HG02588 (cell line): ENCODE measurements around the gene ABAT.
"Not testable (repeated sequence)": the region's sequence is repeated elsewhere in the genome, so short reads cannot be mapped to it uniquely, and the experiment has no call there.

Experiments
- ATAC-seq: cut with Tn5 transposase; IDR thresholded peaks from one replicate; pipeline ENCODE4 v1.9.1; 2021; ENCODE audit warnings: mild to moderate bottlenecking, moderate library complexity; ENCODE audit not compliant: unreplicated experiment

The ABAT gene

DNA sequence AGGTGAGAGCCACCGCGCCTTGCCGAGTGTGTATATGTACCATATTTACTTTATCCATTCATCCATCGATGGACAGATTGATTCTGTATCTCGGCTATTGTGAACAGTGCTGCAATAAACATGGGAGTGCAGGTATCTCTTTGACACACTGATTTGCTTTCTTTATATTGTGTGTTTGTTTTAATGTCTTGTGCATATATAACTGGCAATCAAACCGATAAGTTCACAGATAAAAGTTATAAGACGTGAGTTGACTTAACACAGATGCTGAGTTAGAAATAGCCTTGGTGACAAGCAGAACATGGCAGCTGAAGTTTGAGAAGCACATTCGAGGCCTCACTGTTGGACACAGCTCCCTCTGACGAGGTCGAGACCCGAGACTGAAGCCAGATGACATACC lies 99.8 kb downstream of the ABAT start:
- no peak for ATAC-seq

- no peak for ATAC-seq
These were observed 100.9 kb downstream of the ABAT start for GRCh38 chr16:8775359-8775758.

- ATAC-seq: no peak
These were observed 101.7 kb downstream of the ABAT start for GRCh38 chr16:8776129-8776584.

GRCh38 chr16:8777217-8777616 lies 102.8 kb downstream of the ABAT start:
- no peak for ATAC-seq

DNA sequence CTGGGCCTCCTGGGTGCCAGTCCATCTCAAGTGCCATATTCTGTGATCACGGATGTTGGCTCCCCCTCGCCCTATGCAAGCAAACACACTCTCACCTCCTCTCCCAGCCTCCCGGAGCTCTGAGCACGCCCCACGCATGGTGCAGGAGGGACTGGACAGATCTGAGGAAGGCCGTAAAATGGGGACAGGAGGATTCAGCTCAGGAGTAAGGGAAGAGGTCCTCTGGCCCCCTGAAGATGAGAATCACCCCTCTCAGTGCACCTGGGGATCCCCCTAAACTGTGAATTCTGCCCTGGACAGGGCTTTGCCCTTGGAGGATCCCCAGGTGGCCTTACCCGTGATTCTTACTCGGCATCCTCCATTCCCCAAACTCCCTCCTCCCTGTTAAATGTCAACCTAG lies 107.4 kb downstream of the ABAT start:
- no peak for ATAC-seq

GRCh38 chr16:8782673-8783072 lies 108.3 kb downstream of the ABAT start:
- ATAC-seq: no peak

GRCh38 chr16:8785408-8785807 lies 111.0 kb downstream of the ABAT start:
- ATAC-seq: no peak

GRCh38 chr16:8786316-8786715 lies 111.9 kb downstream of the ABAT start:
- not testable (repeated sequence) for ATAC-seq

- ATAC-seq: no peak
These were observed 114.3 kb downstream of the ABAT start for GRCh38 chr16:8788578-8789172.

DNA sequence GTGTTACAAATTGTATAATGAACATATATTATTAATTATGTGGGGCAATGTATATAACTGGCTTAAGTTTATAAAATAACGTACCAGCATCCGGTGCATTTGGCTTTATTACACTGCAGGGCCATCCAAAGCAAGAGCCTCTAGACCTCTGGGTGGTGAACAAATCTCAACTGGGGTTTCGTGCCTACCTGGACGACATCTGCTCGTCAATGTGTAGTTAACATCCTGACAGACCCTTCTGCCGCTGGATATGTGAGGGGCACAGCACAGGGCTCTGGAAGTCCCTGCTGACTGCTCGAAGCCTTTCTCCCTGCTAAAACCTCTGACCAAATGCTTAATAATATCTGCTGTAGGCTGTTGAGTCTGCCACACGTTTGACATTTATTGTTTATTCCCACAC lies 120.7 kb downstream of the ABAT start:
- ATAC-seq: no peak

GRCh38 chr16:8795818-8796217 lies 121.4 kb downstream of the ABAT start:
- ATAC-seq: no peak

GRCh38 chr16:8796469-8797363 lies 122.3 kb downstream of the ABAT start:
- ATAC-seq: no peak

GRCh38 chr16:8797364-8798173 lies 123.2 kb downstream of the ABAT start, which contains the start of the genes PMM2 and TMEM186:
Gene PMM2 (plus strand): TSS chr16:8797839. CDS start chr16:8797883, 44 bp downstream.
Gene TMEM186 (minus strand): TSS chr16:8797639. CDS start chr16:8797614, 25 bp downstream.
- peak; percentile 93 for ATAC-seq

GRCh38 chr16:8798174-8798527 lies 123.7 kb downstream of the ABAT start:
- ATAC-seq: peak; percentile 1

GRCh38 chr16:8798535-8799157 lies 124.2 kb downstream of the ABAT start:
- no peak for ATAC-seq

DNA sequence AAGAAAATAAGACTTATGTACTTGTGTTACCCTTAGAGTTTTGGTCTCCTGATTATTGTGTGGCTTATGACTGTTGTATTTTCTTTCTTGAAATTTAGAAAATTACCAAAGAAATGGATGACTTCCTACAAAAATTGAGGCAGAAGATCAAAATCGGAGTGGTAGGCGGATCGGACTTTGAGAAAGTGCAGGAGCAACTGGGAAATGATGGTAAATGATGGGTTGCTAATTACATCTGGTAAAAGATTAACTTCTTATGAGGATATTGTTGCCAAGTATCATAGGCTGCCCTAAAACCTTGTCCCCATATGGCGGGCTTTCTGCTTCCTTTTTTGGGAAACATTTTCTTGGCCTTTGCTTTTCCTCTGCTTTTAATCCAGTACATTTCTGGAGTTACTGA lies 127.3 kb downstream of the ABAT start:
- no peak for ATAC-seq

DNA sequence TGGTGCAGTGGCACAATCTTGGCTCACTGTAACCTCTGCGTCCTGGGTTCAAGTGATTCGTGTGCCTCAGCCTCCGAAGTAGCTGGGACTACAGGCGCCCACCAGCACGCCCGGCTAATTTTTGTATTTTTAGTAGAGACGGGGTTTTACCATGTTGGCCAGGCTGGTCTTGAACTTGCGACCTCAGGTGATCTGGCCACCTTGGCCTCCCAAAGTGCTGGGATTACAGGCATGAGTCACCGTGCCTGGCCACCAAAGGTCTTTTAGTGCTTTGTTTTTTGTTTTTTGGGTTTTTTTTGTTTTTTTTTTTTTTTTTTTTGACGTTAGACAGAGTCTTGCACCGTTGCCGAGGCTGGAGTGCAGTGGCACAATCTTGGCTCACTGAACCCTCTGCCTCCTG lies 129.3 kb downstream of the ABAT start:
- ATAC-seq: not testable (repeated sequence)

- no peak for ATAC-seq
These were observed 129.9 kb downstream of the ABAT start for GRCh38 chr16:8804313-8804712.

DNA sequence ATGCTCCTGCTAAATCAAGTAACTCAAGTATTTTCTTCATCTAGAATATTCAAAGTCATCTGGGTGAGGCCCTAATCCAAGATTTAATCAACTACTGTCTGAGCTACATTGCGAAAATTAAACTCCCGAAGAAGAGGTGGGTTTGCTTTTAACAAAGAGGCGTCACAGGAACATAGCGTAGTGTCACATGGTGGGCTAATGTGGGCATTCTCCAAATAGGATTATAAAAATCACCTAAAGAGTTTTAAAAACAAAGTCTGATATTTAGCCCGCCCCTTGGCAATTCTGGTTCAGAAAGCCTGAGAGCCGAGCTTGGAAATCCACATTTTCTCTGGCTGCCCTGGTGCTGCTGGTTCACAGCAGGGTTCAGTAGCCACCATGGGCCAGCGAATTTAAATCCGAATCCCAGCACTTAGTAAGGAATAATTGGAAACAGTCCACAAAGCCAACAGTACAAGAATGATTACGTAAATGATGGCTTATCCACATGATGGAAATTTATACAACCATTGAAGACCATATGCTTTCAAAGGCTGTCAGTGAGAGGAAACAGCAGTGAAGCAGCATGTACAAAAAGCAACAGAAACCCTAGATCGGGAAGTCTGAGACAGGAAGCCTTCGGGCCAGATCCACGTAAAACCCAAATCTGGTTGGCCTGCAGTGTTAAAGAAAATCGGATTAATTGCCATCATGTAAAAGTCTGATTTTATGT lies 132.0 kb downstream of the ABAT start:
- ATAC-seq: no peak

GRCh38 chr16:8807189-8807588 lies 132.8 kb downstream of the ABAT start:
- no peak for ATAC-seq
